IPS DF 4.7 (cell line): Measurements from ENCODE around the gene ABCA12.
"Not testable (repeated sequence)": the region's sequence is repeated elsewhere in the genome, so short reads cannot be mapped to it uniquely, and the experiment has no call there.

ENCODE experiments used
- DNase-seq: peaks from one replicate; pipeline ENCODE4 v3.0.0-alpha.2; 2013; ENCODE audit warnings: low spot score; ENCODE audit errors: extremely low read depth

ABCA12 gene

DNA sequence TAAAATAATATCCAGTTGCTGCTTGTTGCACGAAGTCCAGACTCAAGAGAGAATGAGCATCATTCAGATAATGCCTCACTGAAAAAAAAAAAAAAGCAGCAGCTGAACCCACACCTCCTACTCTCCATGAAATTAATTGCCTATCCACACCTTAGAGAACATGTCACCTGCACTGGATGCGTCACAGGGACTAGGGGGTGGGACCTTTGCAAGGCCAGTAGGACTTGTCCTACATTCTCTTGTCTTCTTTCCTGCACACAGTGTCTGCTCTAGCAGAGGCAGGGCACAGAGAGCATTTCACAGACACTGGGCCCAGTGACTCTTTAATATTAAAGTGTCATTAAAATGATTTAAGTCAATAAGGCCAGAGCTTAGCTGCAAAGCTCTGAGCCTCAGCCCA lies at the start of gene ABCA12:
TSS of gene ABCA12 (minus strand) at position 148 of the 400 bp plus-strand sequence. CDS start 418 bp downstream, outside the sequence.
- no peak for DNase-seq

DNA sequence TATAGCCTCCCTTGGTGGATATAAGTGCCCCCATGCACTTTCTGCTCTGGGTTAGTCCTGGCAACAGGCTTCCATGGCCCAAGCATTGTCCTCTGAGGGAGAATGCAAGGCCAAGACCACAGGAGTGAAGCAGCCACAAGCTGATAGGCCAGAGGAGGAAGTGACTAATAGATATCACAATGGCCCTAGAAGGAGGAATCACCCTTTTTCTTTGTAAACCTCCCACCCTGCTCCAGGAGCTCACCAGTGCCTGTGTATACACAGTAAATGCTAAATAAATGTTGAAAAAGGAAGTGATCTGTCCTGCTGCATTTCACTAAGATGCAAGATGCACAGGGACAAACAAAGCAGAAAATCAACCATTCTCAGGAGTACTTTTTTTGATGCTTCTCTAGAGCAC lies 49.7 kb upstream of the ABCA12 start:
- no peak for DNase-seq

DNA sequence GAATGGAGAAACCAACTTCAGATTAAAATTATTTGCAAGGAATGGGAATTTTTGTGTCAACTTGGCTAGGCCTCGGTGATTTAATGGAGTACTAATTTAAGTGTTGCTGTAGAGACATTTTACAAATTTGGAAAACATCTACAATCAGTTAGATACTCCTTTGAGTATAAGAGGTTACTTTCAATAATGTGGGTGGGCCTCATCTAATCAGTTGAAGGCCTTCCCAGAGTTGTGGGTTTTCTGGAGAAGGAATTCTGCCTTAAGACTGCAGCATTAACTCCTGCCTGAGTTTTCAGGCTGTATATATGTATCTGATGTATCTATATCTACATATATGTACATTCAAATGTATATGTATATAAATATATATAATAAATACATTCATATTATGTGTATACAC lies 47.6 kb upstream of the ABCA12 start:
- DNase-seq: no peak

GRCh38 chr2:215178121-215178520 lies 39.7 kb upstream of the ABCA12 start:
- DNase-seq: no peak

GRCh38 chr2:215171796-215172195 lies 33.4 kb upstream of the ABCA12 start:
- DNase-seq: no peak

GRCh38 chr2:215171151-215171550 lies 32.7 kb upstream of the ABCA12 start:
- no peak for DNase-seq

- not testable (repeated sequence) for DNase-seq
These were observed 28.1 kb upstream of the ABCA12 start for GRCh38 chr2:215166505-215166904.

- DNase-seq: not testable (repeated sequence)
These were observed 24.9 kb upstream of the ABCA12 start for GRCh38 chr2:215163319-215163718.

DNA sequence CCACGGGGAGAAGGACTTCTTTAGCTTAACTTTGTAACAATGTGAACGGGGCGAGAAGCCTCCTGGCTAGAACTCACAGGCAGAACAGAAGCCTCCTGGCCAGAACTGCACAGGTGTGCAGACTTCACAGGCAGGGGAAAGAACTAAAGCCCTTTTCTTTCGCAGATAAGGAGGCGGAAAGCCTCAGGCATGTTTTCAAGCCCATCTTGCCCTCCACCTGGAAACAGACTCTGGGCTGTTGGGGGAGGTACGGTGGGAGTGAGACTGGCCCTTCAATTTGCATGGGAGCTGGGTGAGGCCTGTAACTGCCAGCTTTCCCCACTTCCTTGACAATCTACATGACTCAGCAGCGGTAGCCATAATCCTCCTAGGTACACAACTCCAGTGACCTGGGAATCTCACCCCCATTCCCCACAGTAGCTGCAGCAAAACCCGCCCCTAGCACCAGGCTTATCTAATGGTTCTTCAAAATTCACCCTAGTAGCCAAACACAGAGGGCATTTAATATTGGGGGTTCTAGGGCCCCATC lies 22.9 kb upstream of the ABCA12 start:
- no peak for DNase-seq

DNA sequence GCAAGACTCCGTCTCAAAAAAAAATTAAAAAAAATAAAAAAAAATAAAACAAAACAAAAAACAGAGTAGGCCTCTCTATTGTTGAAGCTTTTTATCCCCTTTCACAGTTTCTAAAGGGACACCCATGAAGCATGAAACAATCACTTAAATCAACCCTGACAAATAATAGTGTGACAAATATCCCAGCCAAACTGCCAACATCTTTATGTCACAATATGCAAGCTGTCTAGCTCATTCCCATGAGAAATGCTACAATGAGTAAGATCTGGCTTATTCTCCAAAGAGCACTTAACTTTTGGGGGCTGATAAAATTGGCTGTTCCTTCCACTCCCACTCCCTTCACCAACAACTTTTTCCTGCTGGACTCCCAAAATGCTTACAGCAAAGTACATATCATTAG lies 21.7 kb upstream of the ABCA12 start:
- DNase-seq: no peak

DNA sequence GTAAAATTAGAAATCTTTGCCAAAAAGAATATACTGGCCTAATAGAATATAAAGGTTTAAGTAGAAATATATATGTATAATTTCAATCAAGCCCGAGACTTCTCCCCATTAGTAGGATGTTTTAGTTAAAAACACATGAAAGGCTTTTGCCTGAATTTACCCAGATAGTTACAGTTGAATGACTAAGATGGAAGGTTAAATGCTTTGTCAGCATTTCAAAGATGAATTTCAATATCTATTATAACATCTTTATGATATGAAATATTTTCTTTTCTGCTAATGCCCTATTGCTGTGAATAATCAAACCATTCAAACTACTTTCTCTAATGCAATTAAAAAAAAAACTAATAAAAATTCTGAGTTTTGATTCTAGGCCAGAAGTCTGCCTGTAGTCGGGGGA lies 18.0 kb upstream of the ABCA12 start:
- DNase-seq: no peak

GRCh38 chr2:215149894-215150293 lies 11.5 kb upstream of the ABCA12 start:
- DNase-seq: no peak

DNA sequence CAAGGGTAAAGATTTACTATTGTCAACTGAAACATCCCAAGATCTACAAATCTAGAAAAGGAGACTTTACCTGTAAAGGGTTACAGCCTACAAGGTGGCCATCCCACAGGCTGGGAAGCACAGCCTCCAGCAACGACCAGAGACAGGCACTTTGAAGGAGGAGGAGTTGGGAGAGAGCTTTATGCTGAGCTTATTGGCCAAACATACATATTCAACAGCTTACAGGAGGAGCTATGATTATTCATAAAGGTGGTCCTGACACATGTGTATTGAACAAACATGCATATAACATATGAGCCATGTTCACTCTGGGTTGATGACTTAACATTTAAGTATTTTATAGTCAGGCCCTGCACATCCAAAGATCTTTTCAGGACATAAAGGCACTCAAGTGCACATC lies 11.1 kb upstream of the ABCA12 start:
- DNase-seq: no peak

GRCh38 chr2:215149060-215149459 lies 10.6 kb upstream of the ABCA12 start:
- DNase-seq: no peak

- DNase-seq: no peak
These were observed 7.2 kb upstream of the ABCA12 start for GRCh38 chr2:215145611-215146010.

GRCh38 chr2:215144106-215144875 lies 5.9 kb upstream of the ABCA12 start:
- DNase-seq: no peak

DNA sequence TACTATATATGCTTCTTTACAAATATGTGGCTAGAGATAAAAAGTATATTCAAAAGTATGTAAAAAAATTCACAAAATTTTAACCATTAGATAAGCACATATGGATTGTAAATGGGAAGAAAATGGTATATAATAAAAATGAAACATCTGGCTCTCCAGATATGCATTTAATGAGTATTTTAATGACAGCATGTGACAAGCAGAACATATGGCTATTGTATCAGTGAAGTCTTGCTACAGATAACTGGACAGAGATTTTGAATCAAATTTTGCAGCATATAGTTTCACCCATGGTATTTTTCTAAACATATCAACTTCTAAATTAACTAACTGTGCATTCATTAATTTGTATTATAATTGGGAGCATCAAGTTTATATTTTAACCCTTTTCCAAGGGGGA lies 5.0 kb upstream of the ABCA12 start:
- DNase-seq: no peak

GRCh38 chr2:215141706-215142105 lies 3.3 kb upstream of the ABCA12 start:
- DNase-seq: no peak

- DNase-seq: no peak
These were observed 1.8 kb upstream of the ABCA12 start for GRCh38 chr2:215140166-215140707.

DNA sequence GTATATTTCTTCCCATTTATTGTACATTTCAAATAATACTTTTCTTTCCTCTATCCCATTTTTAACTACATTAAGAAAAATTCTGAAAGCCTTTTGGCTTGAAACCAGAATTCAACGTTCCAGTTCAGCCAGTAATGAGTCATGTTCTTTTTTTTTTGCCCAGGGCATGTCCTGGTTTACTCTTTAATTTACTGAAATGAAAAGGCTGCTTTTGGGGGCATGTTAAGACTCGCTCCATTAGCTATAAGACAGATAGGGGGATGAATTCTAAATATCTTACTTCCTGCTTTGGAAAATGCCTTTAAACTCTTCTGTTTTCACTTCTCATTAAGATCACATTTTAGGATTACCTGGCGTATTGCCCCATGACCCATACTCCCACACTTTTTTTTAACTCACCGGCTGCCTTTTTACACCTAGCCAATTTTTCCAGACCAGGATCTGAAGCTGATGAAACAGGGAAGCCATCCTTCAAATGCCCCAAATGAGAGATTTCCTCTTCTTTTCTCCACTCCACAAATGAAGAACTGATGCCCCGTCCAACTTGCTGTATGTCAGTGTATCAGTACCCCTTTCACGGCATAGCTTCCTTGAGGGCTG lies 585 bp downstream of the ABCA12 start:
- no peak for DNase-seq

GRCh38 chr2:215137329-215137686 lies 1.1 kb downstream of the ABCA12 start:
- DNase-seq: no peak

DNA sequence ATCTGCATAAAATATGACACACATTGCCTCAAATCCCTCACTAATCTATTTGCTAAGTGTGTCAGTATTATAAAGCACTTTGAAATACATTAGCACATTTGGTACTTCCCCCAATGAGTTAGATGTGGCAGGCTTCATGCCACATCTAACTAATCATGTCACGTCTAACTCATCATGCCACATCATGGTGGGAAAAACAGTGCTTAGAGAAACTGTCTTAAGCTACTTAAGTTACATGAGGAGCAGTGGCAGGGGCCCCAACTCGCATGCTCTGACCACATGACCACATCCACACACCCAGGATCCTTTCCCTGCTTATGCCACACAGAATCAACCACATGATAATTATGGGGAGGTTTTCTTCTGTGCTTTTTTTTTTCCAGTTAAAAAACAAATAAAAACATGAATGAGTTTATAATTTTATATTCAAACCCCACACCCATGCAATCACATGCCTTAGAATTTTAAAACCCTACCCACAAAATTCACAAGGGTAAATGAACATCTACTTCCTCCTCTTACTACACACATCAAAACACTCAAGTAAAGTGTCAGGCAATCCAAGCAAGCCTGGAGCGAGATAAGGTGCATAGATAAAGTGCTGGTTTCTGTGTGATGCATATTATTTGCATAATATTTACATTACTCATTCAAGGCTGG lies 1.6 kb downstream of the ABCA12 start:
- no peak for DNase-seq
